ENCODE data around the gene PRKCA.

Gene PRKCA

GRCh38 chr17:66545918-66546317 lies 243.5 kb downstream of the PRKCA start:
- Histone ChIP-seq H3K4me1 (ENCODE audit: control insufficient read depth, low read length) (peaks cover 42% of the 10 kb centered on the region), H3K9me3 (ENCODE audit: control insufficient read depth, insufficient read depth, low read length) (peaks cover 14% of the 10 kb centered on the region), H3K4me2 (ENCODE audit: low read length) (no peak overlapping the region), H3K27me3 (ENCODE audit: control insufficient read depth, low read length) (no peaks in the 10 kb centered on the region), H3K79me2 (ENCODE audit: control insufficient read depth, low read length) (peaks cover 6% of the 10 kb centered on the region; the same call in 1 of the 2 replicates), H4K20me1 (ENCODE audit: control insufficient read depth, insufficient read depth, low read depth, low read length) (no peaks in the 10 kb centered on the region), H3K4me3 (ENCODE audit: low read length) (no peak overlapping the region), H3K9me2 (replicated peaks; ENCODE audit: control insufficient read depth, low read length) (no peaks in the 10 kb centered on the region), H3K36me3 (ENCODE audit: control insufficient read depth, low read length) (no peaks in the 10 kb centered on the region; the same call in 1 of the 2 replicates), H3K27ac (ENCODE audit: low read depth, low read length) (no peak overlapping the region), H3F3A (ENCODE audit: control insufficient read depth, insufficient read depth) (peaks cover 23% of the 10 kb centered on the region)
- TF ChIP-seq EZH2phosphoT487 (IDR thresholded peaks at IDR 0.05; ENCODE audit: borderline replicate concordance, low read length) (no peak), CTCF (IDR thresholded peaks at IDR 0.05; ENCODE audit: low read depth, low read length, poor library complexity, severe bottlenecking) (no peak)

GRCh38 chr17:66547151-66547865 lies 244.9 kb downstream of the PRKCA start:
- H3F3A ChIP-seq (ENCODE audit: control insufficient read depth, insufficient read depth) = peaks cover 10% of the 10 kb centered on the region
- H3K27ac ChIP-seq (ENCODE audit: low read depth, low read length) = no peak overlapping the region
- H4K20me1 ChIP-seq (ENCODE audit: control insufficient read depth, insufficient read depth, low read depth, low read length) = no peaks in the 10 kb centered on the region
- no peaks in the 10 kb centered on the region; the same call in 1 of the 2 replicates for H3K36me3 ChIP-seq (ENCODE audit: control insufficient read depth, low read length)
- H3K4me1 ChIP-seq (ENCODE audit: control insufficient read depth, low read length) = peaks cover 29% of the 10 kb centered on the region
- H3K9me2 ChIP-seq (replicated peaks; ENCODE audit: control insufficient read depth, low read length) = no peaks in the 10 kb centered on the region
- no peaks in the 10 kb centered on the region for H3K27me3 ChIP-seq (ENCODE audit: control insufficient read depth, low read length)
- H3K4me2 ChIP-seq (ENCODE audit: low read length) = no peak overlapping the region
- no peak overlapping the region for H3K4me3 ChIP-seq (ENCODE audit: low read length)
- no peak for TF ChIP-seq CTCF (IDR thresholded peaks at IDR 0.05; ENCODE audit: low read depth, low read length, poor library complexity, severe bottlenecking)
- TF ChIP-seq EZH2phosphoT487 (IDR thresholded peaks at IDR 0.05; ENCODE audit: borderline replicate concordance, low read length) = no peak
- peaks cover 14% of the 10 kb centered on the region for H3K9me3 ChIP-seq (ENCODE audit: control insufficient read depth, insufficient read depth, low read length)
- peaks cover 6% of the 10 kb centered on the region; the same call in 1 of the 2 replicates for H3K79me2 ChIP-seq (ENCODE audit: control insufficient read depth, low read length)

- Histone ChIP-seq H3K36me3 (ENCODE audit: control insufficient read depth, low read length) (no peaks in the 10 kb centered on the region; the same call in 1 of the 2 replicates), H4K20me1 (ENCODE audit: control insufficient read depth, insufficient read depth, low read depth, low read length) (no peaks in the 10 kb centered on the region), H3K27me3 (ENCODE audit: control insufficient read depth, low read length) (no peaks in the 10 kb centered on the region), H3K4me2 (ENCODE audit: low read length) (no peak overlapping the region), H3K27ac (ENCODE audit: low read depth, low read length) (no peak overlapping the region), H3K9me3 (ENCODE audit: control insufficient read depth, insufficient read depth, low read length) (peaks cover 14% of the 10 kb centered on the region), H3F3A (ENCODE audit: control insufficient read depth, insufficient read depth) (peaks cover 2% of the 10 kb centered on the region; the same call in 1 of the 2 replicates), H3K4me3 (ENCODE audit: low read length) (no peak overlapping the region), H3K9me2 (replicated peaks; ENCODE audit: control insufficient read depth, low read length) (no peaks in the 10 kb centered on the region), H3K4me1 (ENCODE audit: control insufficient read depth, low read length) (peaks cover 20% of the 10 kb centered on the region), H3K79me2 (ENCODE audit: control insufficient read depth, low read length) (peaks cover 6% of the 10 kb centered on the region; the same call in 1 of the 2 replicates)
- TF ChIP-seq EZH2phosphoT487 (IDR thresholded peaks at IDR 0.05; ENCODE audit: borderline replicate concordance, low read length) (no peak), CTCF (IDR thresholded peaks at IDR 0.05; ENCODE audit: low read depth, low read length, poor library complexity, severe bottlenecking) (no peak)
Measured at GRCh38 chr17:66548158-66548557, 245.7 kb downstream of the PRKCA start.

All from DOHH2 (cell line).